Measurements from ENCODE around the gene RPH3AL.
A peak's percentile ranks its signal among the peaks of the same experiment; 100 is the strongest.

The RPH3AL gene, protein sequence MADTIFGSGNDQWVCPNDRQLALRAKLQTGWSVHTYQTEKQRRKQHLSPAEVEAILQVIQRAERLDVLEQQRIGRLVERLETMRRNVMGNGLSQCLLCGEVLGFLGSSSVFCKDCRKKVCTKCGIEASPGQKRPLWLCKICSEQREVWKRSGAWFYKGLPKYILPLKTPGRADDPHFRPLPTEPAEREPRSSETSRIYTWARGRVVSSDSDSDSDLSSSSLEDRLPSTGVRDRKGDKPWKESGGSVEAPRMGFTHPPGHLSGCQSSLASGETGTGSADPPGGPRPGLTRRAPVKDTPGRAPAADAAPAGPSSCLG

DNA sequence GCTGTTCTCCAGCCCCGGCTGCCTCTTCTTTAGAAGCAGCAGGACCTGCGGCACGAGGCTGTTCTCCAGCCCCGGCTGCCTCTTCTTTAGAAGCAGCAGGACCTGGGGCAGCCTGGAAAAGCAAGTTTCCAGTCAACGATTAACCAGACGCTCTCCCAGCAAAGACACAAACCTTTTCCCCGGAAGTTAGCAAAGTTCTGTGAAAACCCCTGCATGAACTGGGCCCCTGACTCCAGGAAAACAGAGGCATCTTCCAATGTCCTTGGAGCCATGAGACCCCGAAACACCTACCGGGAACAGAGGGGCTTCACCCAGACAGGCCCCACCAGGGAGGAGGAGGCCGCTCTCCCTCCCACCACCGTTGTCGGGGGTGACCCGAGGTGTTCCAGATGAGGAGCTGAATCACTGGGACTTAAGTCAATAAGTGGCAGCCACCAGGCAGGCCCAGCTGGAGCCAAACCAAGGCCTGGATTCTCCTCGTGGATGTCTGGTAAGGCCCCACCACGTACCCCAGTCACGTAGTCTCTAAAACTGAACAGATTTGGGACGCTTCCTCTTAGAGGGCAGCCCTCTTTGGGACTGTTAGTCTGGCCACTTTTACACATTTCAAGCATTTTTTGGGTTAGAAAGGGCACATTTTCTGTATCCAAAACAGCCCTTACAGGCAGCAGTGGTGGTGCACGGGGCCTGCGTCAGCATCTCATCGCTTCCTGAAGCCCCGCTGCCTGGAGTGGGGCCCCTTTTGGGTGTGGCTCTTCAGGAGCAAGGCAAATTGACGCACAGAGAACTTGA, at the start of gene RPH3AL:
Gene RPH3AL (minus strand): TSS at position 387 of the 792 bp plus-strand sequence. CDS start 25,264 bp downstream, outside the sequence.
- TF ChIP-seq, protein P1, sequence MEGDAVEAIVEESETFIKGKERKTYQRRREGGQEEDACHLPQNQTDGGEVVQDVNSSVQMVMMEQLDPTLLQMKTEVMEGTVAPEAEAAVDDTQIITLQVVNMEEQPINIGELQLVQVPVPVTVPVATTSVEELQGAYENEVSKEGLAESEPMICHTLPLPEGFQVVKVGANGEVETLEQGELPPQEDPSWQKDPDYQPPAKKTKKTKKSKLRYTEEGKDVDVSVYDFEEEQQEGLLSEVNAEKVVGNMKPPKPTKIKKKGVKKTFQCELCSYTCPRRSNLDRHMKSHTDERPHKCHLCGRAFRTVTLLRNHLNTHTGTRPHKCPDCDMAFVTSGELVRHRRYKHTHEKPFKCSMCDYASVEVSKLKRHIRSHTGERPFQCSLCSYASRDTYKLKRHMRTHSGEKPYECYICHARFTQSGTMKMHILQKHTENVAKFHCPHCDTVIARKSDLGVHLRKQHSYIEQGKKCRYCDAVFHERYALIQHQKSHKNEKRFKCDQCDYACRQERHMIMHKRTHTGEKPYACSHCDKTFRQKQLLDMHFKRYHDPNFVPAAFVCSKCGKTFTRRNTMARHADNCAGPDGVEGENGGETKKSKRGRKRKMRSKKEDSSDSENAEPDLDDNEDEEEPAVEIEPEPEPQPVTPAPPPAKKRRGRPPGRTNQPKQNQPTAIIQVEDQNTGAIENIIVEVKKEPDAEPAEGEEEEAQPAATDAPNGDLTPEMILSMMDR (IDR thresholded peaks at IDR 0.05; ENCODE audit: unreplicated experiment in 3 of 3), result no peak

DNA sequence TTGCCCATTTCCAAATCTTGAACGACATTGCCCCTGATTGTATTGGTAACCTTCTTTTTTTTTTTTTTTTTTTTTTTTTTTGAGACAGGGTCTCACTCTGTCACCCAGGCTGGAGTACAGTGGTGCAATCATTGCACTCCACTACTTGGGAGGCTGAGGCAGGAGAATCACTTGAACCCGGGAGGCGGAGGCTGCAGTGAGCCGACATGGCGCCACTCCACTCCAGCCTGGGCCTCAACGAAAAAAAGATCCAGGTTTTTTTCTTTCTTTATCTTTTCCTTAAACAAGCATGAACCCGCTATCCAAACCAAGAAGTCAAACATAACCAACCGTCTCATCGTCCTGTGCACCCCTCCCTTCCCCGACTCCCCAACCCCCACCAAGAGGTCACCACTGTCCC, 47.6 kb upstream of the RPH3AL start:
- no peak overlapping the region for H3K4me3 Mint-ChIP-seq
- H3K27me3 Mint-ChIP-seq (ENCODE audit: low read depth), result peaks cover 4% of the 10 kb centered on the region
- H3K9me3 Mint-ChIP-seq, result no peaks in the 10 kb centered on the region
- no peaks in the 10 kb centered on the region for H3K4me1 Mint-ChIP-seq
- no peak overlapping the region for H3K27ac Mint-ChIP-seq
- TF ChIP-seq, protein P1 (IDR thresholded peaks at IDR 0.05; ENCODE audit: unreplicated experiment in 3 of 3), result no peak
- H3K36me3 Mint-ChIP-seq (ENCODE audit: low read depth), result no peaks in the 10 kb centered on the region

More for the DNA sequence above, at the start of gene RPH3AL:
- Mint-ChIP-seq H3K36me3 (ENCODE audit: low read depth) (peaks cover 10% of the 10 kb centered on the region), H3K9me3 (peaks cover 4% of the 10 kb centered on the region), H3K4me3 (peak within 1 kb of the TSS; percentile 64 to 76 (median 71)), H3K27ac (peak within 1 kb of the TSS; percentile 97 to 98 (median 97)), H3K27me3 (ENCODE audit: low read depth) (peaks cover 4% of the 10 kb centered on the region), H3K4me1 (peaks cover 60% of the 10 kb centered on the region)

DNA sequence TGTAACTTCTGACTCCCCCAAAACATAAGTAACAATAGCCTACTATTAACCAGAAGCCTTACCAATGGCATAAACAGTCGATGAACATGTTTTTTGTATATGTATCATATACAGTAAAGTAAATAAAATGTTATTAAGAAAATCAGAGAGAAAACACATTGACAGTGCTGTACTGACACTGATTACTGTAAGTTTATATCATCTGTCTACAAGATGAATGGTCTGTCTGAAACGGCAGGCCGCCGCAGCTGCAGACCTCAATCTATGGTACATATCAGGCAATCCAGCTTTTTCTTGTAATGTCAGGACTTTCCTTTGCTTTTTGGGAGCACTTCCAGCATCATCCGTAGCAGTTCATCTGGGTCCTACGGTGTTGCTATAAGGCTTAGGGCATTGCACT, 44.2 kb upstream of the RPH3AL start:
- H3K4me3 Mint-ChIP-seq, result no peak overlapping the region
- no peaks in the 10 kb centered on the region for H3K9me3 Mint-ChIP-seq
- TF ChIP-seq, protein P1 (IDR thresholded peaks at IDR 0.05; ENCODE audit: unreplicated experiment in 3 of 3), result no peak
- no peaks in the 10 kb centered on the region for H3K27me3 Mint-ChIP-seq (ENCODE audit: low read depth)
- H3K36me3 Mint-ChIP-seq (ENCODE audit: low read depth), result no peaks in the 10 kb centered on the region
- no peaks in the 10 kb centered on the region for H3K4me1 Mint-ChIP-seq
- H3K27ac Mint-ChIP-seq, result no peak overlapping the region

DNA sequence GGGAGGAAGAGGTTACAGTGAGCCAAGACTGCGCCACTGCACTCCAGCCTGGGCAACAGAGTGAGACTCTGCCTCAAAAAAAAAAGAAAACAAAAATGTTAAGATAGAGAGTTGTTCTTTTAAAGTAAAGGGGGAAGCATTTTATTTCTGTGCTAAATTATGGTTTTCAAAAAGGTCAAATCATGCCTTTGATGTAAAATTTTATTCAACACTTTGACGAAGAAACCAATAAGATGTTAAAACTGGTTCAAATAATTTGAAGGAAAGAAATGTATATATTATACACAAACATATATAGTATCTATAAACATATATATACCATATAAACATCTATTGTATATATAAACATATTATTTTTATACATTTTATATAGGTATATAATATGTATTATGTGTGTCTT, 43.4 kb upstream of the RPH3AL start:
- H3K4me1 Mint-ChIP-seq, result no peaks in the 10 kb centered on the region
- H3K4me3 Mint-ChIP-seq, result no peak overlapping the region
- TF ChIP-seq, protein P1 (IDR thresholded peaks at IDR 0.05; ENCODE audit: unreplicated experiment in 3 of 3), result no peak
- H3K27me3 Mint-ChIP-seq (ENCODE audit: low read depth), result no peaks in the 10 kb centered on the region
- no peak overlapping the region for H3K27ac Mint-ChIP-seq
- no peaks in the 10 kb centered on the region for H3K36me3 Mint-ChIP-seq (ENCODE audit: low read depth)
- no peaks in the 10 kb centered on the region for H3K9me3 Mint-ChIP-seq

DNA sequence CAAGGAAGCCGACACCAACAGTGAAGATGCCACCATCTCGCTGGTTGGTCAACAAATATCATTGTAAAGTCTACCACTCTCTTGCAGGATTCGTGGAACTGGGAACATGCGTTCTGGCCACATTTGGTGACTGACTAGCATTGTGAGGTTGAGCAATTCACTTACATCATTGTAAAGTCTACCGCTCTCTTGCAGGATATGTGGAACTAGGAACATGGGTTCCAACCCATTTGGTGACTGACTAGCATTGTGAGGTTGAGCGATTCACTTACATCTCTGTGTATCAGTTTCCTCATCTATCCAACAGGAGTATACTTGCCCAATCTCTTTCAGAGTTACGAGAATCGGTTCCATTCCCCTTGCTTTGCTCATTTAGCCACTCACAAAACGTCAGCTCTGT, 42.6 kb upstream of the RPH3AL start:
- H3K27me3 Mint-ChIP-seq (ENCODE audit: low read depth), result no peaks in the 10 kb centered on the region
- no peak overlapping the region for H3K4me3 Mint-ChIP-seq
- H3K9me3 Mint-ChIP-seq, result no peaks in the 10 kb centered on the region
- peaks cover under 1% of the 10 kb centered on the region for H3K4me1 Mint-ChIP-seq
- H3K36me3 Mint-ChIP-seq (ENCODE audit: low read depth), result no peaks in the 10 kb centered on the region
- TF ChIP-seq, protein P1 (IDR thresholded peaks at IDR 0.05; ENCODE audit: unreplicated experiment in 3 of 3), result no peak
- no peak overlapping the region for H3K27ac Mint-ChIP-seq
